NCI-H82 treated with DMSO at 0.1 percent for 48 hours (cell line): ENCODE results near the gene MORN4.
"Not testable (repeated sequence)": the region's sequence is repeated elsewhere in the genome, so short reads cannot be mapped to it uniquely, and the experiment has no call there.

Source experiments
- DNase-seq: peaks from one replicate; lab custom pipeline; 2025; ENCODE audit not compliant: unreplicated experiment; lab: John Stamatoyannopoulos, UW

Gene MORN4

DNA sequence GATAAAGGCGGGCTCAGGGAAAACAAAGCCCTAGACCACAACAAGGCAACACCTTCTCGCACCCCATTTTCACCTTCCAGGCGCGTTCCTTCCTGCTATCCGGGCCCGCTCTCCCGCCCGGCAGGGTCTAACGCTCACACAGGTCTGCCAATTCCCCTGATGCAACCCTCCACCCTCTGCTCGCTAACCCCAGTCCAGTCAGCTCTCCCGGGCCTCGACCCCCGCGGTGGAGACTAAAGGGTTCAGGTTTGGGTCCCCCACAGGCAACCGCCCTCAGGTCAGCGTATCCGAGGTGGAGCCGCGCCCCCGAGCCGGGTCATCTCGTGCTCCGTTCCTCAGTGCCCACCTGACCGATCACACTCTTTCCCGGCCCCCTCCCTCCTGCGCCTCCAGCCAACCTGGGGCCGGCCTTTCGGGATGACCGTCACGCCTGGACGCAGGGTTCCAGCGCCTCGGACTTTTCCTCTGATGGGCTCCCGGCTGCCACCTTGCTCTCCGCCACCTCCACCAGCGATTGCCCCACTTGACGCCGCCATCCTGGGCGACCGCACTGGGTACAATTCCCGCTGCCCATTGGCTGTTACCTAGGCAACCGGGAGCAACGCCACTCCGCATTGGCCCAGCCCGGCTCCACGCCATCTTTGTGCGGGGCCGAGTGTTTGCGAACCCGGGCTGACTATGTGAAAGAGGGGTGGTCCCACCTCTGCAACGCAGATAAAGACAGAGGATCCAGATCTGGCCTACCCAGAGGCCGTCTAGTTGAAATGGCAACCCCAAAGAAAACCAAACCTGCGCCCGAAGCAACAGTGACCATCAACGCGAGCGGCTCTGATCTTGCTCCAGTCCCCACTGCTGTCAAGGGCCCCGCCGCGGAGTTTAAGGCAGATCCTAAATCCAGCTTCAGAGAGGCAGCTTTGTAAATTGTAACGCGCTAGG, at the start of gene MORN4:
Gene MORN4, minus strand, starts transcription at position 552 of the 936 bp plus-strand sequence. CDS start 13,847 bp downstream, outside the sequence.
- DNase-seq: peak; percentile 66

DNA sequence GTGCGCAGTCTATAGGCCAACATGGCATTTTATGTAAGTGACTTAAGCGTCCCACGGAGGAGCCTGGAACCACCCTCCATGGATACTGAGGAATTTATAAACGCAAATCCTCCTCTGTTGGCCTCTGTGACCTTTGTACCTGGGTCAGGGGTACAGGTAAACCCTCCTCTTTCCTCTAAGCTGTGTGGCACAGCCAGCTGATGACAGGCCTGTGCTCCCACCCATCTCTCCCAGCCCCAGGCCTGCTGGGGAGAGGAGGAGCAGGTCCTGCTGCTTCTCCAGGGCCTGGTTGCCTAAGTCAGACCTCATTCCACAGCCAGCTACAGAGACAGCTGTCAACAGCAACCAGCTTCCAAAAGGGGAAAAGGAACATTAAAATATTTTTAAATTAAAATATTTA, 48.7 kb upstream of the MORN4 start:
- no peak for DNase-seq

GRCh38 chr10:97679594-97679993, 46.3 kb upstream of the MORN4 start:
- DNase-seq: no peak

DNA sequence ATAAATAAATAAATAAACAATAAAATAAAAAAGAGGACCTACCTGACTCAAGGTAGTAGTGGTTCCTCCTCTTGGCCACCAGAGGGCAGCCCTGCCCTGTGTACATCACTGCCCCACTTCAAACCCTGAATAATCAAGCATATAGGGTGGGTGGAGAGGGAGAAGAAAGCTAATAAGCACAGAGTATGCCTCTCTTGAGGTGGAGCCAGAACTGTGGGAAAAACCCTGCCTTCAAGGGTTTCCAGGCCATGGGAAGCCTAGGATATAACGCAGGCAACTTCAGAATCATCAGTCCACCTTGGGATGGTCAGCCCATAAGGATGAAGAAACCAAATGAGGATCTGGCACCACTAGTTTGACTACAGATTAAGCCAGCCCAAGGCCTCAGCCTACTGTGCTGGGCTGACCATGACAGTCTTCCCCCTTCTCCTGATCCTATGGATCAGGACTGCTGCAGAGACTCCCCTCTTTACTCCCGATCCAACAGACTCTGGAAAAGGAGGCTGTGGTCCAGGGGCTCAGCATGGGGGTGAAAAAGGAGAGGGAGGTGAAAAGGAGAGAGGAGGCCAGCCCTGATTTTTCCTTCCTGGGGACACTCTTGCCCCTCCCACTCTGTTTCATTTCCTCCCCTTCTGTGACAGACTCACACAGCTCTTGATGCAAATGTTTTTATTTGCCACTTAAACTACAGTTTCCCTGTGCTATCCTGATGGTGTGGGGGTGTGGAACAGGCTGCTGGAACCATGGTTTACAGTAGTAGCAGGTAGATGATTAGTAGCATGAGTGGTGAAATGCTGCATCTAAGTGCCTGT, 43.7 kb upstream of the MORN4 start:
- peak; percentile 11 for DNase-seq

DNA sequence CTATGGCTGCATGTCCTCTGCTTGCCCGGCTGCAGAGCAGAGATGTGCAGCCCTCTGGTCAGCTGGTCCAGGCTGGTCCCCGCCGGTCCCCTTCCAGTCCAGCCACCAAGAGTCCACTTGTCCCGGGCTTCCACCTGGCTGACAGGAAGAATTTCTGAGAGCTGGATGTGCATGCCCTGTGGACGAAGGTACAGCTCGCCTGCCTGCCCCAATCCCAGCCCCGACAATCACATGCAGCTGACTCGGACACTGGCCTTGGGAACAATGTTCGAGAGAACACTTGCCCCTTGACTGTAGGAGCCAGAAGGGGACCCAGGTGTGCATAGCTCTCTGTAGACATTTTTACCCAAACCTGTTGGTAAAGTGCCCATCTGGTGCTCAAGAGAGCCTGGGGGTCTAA, 41.9 kb upstream of the MORN4 start:
- DNase-seq: no peak

DNA sequence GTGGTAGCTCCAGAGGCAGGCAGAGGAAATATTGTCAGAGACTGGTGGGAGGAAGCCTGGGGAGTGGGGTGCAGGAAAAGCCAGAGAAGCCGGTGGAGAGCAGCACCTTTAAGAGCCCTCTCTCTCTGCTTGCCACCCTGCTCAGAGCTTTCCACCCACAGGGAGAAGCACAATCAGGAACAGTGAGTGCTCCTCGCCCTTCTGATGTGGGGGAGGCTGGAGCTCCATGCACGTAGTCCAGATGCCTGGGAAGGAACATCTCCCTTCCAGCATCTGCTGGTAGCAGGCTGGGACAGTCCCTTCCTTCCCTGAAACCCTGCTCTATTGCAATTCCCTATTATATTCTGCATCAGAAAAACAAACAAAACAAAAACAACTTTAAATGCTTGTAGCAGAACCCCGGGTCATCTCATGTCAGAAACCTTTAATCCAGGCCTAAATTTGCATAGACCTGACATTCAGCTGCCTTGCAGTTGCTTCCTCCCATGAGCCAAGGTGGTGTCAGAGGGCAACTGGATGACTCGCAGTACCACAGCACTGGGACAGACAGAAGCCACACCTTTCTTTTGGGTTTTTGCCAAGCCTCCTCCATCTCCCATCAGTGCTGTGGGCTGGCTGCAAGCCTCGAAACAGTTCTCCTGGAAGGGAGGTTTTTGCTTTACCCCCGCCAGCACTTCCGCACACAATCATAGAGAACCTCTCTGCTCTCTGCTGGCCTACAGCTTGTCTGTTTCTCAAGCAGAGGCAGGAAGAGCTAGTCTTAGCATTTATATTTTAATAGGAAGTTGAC, 40.6 kb upstream of the MORN4 start:
- DNase-seq: no peak

- DNase-seq: no peak
Measured at GRCh38 chr10:97669571-97669970, 36.3 kb upstream of the MORN4 start.

- no peak for DNase-seq
Measured at GRCh38 chr10:97667463-97667862, 34.2 kb upstream of the MORN4 start.

- DNase-seq: no peak
Measured at GRCh38 chr10:97666992-97667391, 33.7 kb upstream of the MORN4 start.

DNA sequence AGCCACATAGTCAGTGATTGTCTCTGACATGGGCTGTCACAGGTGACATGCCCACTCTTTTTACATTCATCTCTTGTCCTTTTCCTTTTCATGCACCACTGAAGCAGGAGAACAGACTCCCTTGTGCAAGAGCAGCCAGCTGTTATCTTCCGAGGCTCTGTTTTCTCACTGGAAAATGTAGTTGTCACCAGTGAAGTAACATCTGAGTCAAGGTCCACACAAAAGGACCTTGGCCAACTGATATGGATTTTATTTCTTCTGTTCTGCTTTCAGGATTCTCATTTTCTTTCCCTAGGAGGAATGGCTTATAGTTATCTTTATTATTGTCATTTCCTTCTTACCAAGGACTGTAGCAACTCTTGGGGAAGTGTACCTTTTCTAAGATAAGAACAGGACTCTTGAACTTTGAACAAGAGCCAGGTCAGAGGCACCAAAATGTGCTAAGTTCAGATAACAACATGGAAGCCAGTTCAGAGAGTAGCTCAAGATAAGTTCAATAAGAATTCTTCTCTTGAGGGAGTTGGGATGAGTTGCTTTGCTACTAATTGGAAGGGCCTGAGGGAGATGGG, 31.1 kb upstream of the MORN4 start:
- DNase-seq: no peak

- DNase-seq: no peak
Measured at GRCh38 chr10:97659589-97659988, 26.3 kb upstream of the MORN4 start.

DNA sequence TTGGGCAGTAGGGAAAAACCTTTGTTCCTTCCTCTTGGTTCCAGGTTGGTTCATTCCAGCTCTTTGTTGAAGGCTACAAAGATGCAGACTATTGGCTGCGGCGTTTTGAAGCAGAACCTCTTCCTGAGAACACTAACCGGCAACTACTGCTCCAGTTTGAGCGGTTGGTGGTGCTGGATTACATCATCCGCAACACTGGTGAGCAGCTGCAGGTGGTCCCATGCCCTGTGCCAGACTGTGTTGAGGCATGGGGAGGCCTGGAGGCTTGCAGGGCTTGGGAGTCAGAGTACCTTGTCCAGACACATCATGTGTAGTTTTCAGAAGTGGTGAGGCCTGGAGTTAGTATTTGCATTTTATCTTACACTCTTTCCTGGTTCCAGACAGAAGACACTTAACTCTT, 23.5 kb upstream of the MORN4 start:
- DNase-seq: no peak

DNA sequence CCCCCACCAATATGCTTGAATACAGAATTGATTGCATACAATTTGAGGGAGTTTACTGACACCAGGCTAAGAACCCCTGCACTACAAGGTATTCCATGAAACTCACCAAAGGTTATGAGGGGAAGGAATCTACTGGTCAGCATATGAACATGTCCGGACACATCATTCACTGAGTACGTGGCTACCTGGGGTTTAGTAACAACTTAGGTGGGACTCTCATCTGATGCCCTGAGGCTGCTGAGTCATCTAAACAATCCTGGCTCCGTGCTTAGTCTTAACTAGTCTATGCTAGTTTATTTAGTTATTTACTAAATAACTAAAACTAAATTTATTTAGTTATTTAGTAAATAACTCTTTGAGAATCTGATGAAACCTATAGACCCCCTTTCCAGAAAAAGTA, 18.5 kb upstream of the MORN4 start:
- no peak for DNase-seq

DNA sequence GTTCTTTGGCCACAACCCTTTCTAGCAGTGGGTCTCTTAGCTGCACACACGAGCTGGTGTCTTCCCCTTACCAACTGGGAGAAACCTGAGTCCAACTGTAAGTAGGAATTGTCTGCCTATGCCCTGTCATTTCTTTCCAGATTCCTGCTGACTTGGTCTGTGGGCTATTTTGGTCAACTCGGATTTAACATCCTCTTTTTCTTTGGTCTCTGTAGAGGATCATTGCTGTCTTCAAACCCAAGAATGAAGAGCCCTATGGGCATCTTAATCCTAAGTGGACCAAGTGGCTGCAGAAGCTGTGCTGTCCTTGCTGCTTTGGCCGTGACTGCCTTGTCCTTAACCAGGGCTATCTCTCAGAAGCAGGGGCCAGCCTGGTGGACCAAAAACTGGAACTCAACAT, 17.4 kb upstream of the MORN4 start:
- no peak for DNase-seq

- DNase-seq: not testable (repeated sequence)
Measured at GRCh38 chr10:97649405-97649750, 16.1 kb upstream of the MORN4 start.

DNA sequence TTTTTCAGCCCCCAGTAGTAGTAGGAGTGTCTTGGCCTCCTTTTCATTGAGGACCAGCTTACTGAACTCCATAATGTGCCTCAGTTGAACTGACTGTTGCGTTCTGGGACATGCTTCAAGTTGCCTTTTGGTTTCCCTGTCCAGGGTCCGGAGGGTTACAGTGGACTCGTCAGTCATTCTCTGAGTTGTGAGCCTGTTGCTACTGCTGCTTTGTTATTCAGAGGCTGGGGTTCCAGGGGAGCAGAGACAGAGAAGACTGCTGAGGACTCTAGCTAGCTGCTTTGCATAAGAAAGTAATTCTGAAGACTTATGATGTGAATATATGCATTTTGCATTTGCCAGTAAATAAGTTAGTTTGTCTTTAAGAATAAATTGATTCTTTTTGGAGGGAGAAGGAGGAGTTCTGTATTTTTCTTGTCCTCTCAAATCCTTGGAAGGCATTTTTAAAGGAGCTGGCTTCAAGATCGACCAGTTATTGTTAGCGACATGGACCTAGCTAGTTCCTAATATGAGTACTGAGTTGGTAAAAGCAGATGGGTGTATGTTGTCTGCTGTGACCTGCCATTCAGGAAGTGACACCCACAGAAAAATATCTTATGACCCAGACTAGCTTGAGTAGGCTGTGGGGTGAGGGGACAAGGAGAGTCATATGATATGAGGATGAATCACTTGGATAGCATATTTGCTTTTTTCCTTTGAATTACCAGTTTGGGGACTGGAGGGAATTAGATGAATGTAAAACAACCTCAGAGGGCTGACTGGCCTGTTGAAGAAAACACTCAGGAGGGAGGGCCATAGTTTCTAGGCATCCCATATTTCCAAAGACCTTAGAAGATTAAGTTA, 15.5 kb upstream of the MORN4 start:
- no peak for DNase-seq

DNA sequence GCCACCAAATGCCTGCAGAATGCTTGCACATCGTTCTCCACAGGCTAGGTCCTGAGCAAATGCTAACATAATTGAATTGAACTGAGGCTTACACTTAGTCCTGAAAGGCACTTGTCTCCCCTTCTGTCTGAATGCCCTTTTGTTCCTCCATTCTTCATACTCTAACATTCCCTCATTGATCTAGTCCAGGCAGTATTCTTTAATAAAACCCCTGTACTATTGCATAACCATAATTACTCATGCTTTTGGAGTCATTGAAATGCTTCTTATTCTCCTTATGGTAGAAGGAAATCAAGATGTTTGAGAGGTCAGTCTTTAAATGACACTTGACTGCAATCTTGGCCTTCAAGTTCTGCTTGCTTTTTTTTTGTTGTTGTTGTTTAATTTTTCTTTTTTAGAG, 14.3 kb upstream of the MORN4 start:
- no peak for DNase-seq

DNA sequence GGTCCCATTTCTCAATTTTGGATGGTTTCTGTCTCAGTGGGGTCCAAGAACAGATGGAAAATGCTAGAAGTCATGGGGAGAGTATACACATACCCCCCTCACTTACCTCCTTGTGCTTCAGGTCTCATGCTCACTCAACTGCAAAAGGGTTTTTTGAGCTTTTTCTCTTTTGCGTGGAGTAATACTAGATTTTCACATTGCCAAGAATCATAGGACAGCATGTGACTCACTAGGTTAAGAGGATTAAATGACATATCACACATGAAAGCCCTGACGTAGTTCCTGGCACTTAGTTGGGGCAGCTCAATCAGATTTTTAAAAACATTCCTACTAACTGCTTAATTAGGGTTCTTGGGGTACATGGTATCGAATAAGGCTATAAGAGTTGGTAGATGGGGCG, 11.6 kb upstream of the MORN4 start:
- DNase-seq: no peak

DNA sequence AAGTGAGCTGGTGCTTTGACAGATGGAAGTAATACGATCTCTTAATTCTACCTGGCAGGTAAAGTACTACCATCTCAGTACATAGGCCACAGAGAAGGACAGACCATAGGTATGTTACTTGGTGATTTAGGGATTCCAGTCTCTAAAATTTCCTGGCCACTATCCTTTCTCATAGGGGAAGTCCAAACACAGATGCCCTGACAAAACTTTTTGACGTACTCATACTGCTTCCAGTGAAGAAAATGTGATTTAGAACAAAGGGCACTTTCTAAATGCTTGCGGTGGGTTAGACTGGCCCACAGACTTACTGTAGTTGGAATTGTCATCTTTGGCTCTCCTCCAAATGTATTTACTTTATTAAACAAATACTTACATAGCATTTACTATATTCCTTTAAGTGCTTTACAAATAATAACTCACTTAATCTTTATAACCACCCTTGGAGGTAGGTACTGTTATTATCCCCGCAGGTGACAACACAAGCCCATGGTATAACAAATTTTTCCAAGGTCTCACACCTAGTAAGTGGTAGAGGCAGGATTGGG, 10.2 kb upstream of the MORN4 start:
- no peak for DNase-seq
